Fibroblast of peridontal ligament (primary cell): Measurements from ENCODE around the gene DBI.
A peak's percentile ranks its signal among the peaks of the same experiment; 100 is the strongest.
"Not testable (repeated sequence)": the region's sequence is repeated elsewhere in the genome, so short reads cannot be mapped to it uniquely, and the experiment has no call there.

Experiments used
- DNase-seq: peaks from one replicate; pipeline ENCODE4 v3.0.0-alpha.2; 2010; ENCODE audit errors: extremely low read depth

Gene DBI

DNA sequence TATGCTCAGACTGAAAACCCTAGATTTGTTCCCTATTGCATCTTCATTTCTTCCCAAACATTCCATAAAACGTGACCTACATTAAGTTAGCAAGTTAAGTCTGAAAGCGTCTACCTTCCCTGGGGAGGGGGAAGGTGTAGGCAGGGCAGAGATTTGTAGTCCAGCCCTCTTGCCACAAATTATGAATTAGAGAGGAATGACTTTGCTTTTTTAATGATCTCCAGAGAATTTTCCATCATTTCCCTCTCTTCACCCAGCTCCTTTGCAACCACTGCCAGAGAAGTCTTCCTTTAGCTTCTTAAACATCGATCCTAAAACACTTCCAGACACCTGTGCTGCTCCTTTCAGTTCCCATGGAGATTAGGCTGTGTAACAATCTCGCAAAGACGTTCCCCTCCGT, 1.3 kb upstream of the DBI start:
- DNase-seq = no peak

DNA sequence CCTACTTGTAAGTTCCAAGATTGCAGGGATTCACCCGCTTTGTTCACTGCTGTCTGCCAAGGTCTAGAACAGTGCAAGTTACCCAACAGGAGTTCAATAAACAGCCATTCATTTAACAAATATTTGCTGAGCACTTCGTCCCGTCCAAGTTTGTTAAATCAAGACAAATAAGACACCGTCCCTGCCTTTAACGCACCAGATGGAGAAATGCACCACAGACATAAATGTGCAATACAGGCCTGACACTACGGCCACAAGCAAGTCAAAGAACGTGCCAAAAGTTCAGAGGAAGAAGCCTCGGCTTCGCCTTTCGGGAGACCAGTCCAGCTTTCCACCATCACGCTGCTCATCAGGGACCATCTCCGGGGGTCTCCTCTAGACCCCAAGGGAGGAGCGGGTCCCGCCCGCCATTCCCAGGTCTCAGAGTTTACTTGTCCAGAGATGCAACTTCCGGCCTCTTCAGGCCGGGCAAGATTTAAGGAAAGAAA, 572 bp upstream of the DBI start:
- DNase-seq = peak; percentile 48

- no peak for DNase-seq
Measured at GRCh38 chr2:119367472-119368099, 809 bp downstream of the DBI start.

- DNase-seq = no peak
Measured at GRCh38 chr2:119369845-119370244, 3.1 kb downstream of the DBI start.

- DNase-seq = no peak
Measured at GRCh38 chr2:119371111-119371510, 4.3 kb downstream of the DBI start.

GRCh38 chr2:119372778-119373568, 6.2 kb downstream of the DBI start:
- no peak for DNase-seq

- DNase-seq = not testable (repeated sequence)
Measured at GRCh38 chr2:119373907-119374745, 7.3 kb downstream of the DBI start.

DNA sequence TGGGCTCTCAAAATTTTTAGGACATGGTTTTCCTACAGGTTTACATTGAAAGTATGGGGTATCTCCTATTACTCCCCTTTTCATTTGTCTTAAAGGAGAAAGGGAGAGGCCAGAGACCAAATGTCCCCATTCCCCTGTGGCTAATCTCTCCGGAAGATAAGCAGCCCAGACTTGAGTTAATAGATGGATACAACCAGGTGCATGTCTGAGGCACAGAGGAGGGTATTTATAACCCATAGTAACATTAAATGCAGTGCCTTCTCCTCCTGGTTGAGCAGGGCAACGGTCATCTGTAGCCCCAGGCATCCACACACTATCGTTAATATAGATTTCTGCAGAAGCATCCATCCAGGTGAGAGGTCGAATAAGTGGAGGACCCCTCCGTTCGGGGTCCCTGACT, 9.6 kb downstream of the DBI start:
- DNase-seq = not testable (repeated sequence)

DNA sequence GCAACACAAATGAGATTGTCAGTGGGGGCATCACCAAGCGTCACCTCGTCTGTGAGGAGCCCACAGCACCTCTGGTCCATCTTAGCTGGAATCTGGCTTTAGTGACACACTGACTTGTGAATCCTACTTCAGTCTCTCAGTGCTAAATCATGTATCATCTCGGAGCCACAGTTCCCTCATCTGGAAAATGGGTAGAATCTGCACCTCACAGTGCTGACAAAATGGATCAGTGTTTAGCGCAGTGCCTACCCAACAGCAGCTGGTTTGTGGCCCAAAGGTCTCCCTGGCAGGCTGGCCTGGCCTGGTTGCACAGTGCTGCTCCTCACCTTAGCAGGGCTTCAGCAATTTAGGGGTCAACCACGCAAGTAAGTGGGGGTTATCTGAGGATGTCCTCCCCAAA, 10.0 kb downstream of the DBI start:
- no peak for DNase-seq

GRCh38 chr2:119377294-119377992, 10.7 kb downstream of the DBI start:
- no peak for DNase-seq

DNA sequence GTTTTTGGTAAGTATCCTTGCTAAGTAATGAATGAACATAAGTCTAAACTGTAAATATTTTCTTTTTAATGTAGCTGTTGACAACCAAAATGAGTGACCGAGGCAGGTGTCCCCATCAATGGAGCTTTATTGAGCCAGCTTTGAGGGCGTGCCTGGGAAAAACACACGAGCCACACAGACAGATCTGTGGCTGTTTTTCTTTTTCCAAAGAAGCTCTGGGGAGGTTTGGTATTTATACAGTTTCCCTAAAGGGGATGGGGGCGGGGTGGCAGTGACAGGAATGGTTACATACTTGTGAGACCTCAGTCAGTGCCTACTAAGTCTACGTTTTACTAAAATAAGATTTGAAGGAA, 11.2 kb downstream of the DBI start:
- no peak for DNase-seq

DNA sequence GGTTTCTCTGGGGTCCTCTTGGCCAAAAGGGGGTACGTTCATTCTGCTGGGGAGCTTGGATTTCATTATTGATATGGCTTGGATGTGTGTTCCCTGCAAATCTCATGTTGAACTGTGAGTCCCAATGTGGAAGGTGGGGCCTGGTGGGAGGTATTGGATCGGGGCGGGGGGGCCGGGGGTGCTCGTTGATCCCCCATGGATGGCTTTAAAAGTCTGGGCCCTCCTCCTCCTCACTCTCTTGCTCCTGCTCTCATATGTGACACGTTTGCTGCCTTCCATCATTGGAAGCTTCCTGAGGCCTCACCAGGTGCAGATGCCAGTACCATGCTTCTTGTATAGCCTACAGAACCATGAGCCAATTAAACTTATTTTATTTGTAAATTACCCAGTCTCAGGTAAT, 11.8 kb downstream of the DBI start:
- no peak for DNase-seq

GRCh38 chr2:119383410-119384140, 16.8 kb downstream of the DBI start:
- DNase-seq = no peak

GRCh38 chr2:119384971-119385370, 18.2 kb downstream of the DBI start:
- no peak for DNase-seq

- DNase-seq = no peak
Measured at GRCh38 chr2:119385466-119385865, 18.7 kb downstream of the DBI start.

DNA sequence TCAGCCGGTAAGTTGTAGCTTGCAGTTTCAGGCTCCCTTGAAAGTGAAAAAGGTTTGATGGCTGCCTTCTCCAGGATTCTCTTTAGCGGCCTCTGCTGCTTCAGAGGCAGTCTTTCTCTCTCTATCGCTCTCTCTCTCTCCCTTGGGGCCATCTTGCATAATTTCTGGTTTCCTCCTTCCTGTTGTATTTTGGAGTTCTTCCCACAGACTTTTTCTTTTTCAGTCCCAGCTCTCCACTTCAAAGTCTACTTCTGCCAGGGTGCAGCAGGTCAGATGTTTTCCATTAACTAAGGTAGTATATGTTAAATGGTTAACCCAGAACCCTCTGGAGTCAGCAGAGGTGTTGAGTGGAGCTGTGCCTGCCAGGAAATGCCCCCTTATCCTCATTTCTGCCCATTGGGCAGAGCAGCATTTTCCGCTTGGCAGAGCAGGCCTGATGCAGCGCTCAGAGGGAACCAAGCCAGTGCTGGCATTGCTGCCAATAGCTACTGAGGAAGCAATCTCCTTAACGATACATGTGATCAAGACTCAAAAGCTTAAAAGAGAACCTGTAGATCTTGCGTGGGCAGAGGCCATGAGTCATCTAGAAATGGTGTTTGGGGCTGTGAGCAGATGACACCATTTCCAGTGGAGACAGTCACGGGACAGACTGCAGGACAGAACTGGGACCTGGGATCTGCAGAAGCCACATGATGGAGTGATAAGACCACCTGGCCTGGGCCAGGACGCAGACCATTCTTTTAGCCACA, 20.8 kb downstream of the DBI start:
- DNase-seq = peak; percentile 94

DNA sequence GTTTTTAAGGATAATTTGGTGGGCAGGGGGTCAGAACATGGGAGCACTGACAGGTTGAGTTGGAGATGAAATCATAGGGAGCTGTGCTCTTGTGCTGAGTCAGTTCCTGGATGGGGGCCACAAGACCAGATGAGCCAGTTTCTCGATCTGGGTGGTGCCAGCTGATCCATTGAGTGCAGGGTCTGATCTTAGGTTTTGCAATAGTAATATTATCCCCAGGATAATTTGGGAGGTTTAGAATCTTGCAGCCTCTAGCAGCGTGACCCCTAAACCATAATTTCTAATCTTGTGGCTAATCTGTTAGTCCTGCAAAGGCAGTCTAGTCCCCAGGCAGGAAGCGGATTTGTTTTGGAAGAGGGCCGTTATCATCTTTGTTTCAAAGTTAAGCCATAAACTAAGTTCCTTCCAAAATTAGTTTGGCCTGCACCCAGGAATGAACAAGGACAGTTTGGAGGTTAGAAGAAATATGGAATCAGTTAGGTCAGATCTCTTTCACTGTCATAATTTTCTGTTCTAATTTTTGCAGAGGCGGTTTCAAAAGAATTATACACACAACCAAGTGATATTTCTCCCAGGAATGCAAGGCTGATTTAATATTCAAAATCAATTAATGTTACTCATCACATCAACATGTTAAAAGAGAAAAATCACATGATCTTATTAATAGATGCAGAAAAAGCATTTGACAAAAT, 23.0 kb downstream of the DBI start:
- DNase-seq = peak; percentile 78

DNA sequence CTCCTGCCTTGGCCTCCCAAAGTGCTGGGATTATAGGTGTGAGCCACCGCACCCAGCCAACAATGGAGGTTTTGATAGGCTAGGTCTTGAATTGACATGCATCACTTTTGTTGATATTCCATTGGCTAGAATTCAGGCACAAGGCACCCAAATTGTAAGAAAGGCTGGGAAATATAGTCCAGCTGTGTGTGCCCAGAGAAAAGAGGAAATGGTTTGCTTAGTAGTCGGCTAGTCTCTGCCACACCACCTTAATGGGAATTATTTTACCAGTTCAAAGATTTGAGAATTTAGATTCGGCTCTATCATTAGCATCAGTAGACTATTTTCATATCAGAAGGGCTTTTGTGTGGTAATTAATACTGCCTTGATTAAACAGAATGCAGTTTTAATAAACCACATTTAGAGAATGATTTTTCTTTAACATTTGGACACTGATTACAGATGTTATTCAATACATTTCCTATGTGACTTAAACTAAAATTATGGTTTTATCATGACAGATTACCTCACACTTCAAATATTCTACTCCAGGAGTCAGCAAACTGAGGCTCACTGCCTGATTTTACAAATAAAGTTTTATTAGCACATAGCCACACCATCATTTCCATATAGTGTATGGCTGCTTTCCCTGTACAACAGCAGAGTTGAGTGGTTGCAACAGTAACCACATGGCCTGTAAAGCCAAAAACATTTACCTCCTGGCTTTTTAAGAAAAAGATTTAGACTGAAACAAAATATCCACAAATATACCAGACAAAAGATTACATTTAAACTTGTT, 27.4 kb downstream of the DBI start:
- no peak for DNase-seq

DNA sequence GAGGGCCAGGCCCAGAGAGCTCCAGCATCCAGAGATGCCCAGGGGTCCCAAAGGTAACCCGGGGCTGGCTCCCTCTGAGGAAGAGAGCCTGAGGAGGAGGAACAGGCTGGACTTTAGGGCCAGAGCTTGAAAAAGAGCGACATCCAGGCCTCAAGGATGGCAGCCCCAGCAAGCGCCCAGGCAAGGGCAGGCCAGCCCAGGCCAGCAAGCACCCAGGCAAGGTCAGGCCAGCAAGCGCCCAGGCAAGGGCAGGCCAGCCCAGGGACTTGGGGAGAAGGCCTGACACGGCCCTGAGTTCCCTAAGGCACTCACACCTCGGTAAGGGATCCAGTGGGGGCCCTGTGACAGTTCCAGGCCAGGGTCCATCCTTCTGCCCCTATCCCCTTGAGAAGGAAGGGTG, 30.4 kb downstream of the DBI start:
- no peak for DNase-seq
